ENCODE data around the gene DAG1. TPM values are rescaled to one million over a fixed set of nuclear protein-coding genes. Genes with fewer than 3 reads are reported as not detected.

Gene DAG1
- total and polyA plus RNA-seq, 2 experiments from 2014 or later: 29.9 to 152 TPM

GRCh38 chr3:49518441-49518840, 48.4 kb downstream of the DAG1 start:
- no peaks in the 10 kb centered on the region for H3K9me3 Mint-ChIP-seq

More at GRCh38 chr3:49518441-49518840, 48.4 kb downstream of the DAG1 start:
- Mint-ChIP-seq H3K27me3 (ENCODE audit: insufficient read depth, low read depth, poor library complexity) (peaks cover 2% of the 10 kb centered on the region), H3K27ac (no peak overlapping the region), H3K4me1 (peaks cover 3% of the 10 kb centered on the region; the same call in 2 of the 3 replicates), H3K36me3 (ENCODE audit: low read depth) (peaks cover 51% of the 10 kb centered on the region), H3K4me3 (no peak overlapping the region)
- peaks cover 14% of the 10 kb centered on the region for H4K20me1 ChIP-seq (replicated peaks; ENCODE audit: insufficient read depth)
- H3K27ac ChIP-seq (ENCODE audit: low read depth): no peak overlapping the region
- H2AFZ ChIP-seq: no peak overlapping the region
- H3K36me3 ChIP-seq (ENCODE audit: insufficient read depth): peaks cover 3% of the 10 kb centered on the region
- TF ChIP-seq NANOG (IDR thresholded peaks at IDR 0.05; ENCODE audit: borderline replicate concordance) (no peak), CTCF (conservative IDR thresholded peaks at IDR 0.05; ENCODE audit: low read depth in 2 of 2) (no peak), EZH2 (IDR thresholded peaks at IDR 0.05; ENCODE audit: low read depth, unreplicated experiment) (no peak), CREB1 (CRISPR knock-in tag; IDR thresholded peaks at IDR 0.05; ENCODE audit: low read depth) (no peak), ZNF462 (CRISPR knock-in tag; IDR thresholded peaks at IDR 0.05) (no peak), POLR2AphosphoS5 (IDR thresholded peaks at IDR 0.05; ENCODE audit: low read depth) (no peak), REST (IDR thresholded peaks at IDR 0.05; ENCODE audit: unreplicated experiment) (no peak), ZNF114 (CRISPR knock-in tag; IDR thresholded peaks at IDR 0.05) (no peak), ETS1 (IDR thresholded peaks at IDR 0.05) (no peak), ZNF331 (CRISPR knock-in tag; IDR thresholded peaks at IDR 0.05; ENCODE audit: low read depth) (no peak)
- no peaks in the 10 kb centered on the region for H3K4me1 ChIP-seq (ENCODE audit: insufficient read depth)
- H3K27me3 ChIP-seq (ENCODE audit: insufficient read depth): no peaks in the 10 kb centered on the region
- peaks cover 3% of the 10 kb centered on the region; the same call in 1 of the 2 replicates for H3F3A ChIP-seq (replicated peaks; ENCODE audit: low read depth)
- H3K4me2 ChIP-seq: no peak overlapping the region
- H3K9me2 ChIP-seq (ENCODE audit: insufficient read depth): no peaks in the 10 kb centered on the region
- DNase-seq (ENCODE audit: low spot score): no peak
- peaks cover 40% of the 10 kb centered on the region for H3K79me2 ChIP-seq (replicated peaks; ENCODE audit: insufficient read depth)
- ATAC-seq: no peak
- no peak overlapping the region for H3K4me3 ChIP-seq
